Peyer's patch (tissue), 4 donors: ENCODE measurements around the gene RAD51AP2. TPM values are rescaled to one million over a fixed set of nuclear protein-coding genes. Genes with fewer than 3 reads are reported as not detected.
A peak's percentile ranks its signal among the peaks of the same experiment; 100 is the strongest.

Experiments
- DNase-seq, 3 donors: peaks; one replicate each; pipeline ENCODE4 v3.0.0-alpha.2; 2017 to 2019
- H3K27ac ChIP-seq, 4 donors: fragments of 200-600 bp; sonication (generic); one replicate each; pipeline ENCODE4 v1.5.1; 2016 to 2019
- H3K27me3 ChIP-seq, 2 donors: fragments of 200-600 bp; sonication (generic); one replicate each; pipeline ENCODE4 v1.5.1; 2019
- H3K36me3 ChIP-seq, 3 donors: fragments of 200-600 bp; sonication (generic); one replicate each; pipeline ENCODE4 v1.5.1; 2016 to 2019
- H3K4me1 ChIP-seq, 4 donors: fragments of 200-600 bp; sonication (generic); one replicate each; pipeline ENCODE4 v1.5.1; 2016 to 2019
- H3K4me3 ChIP-seq, 4 donors: fragments of 200-600 bp; sonication (generic); 1 replicate in 3 of 4; 2 replicates in 1 of 4; pipeline ENCODE4 v1.5.1; 2016 to 2019; ENCODE audit warnings: mild to moderate bottlenecking in 1 of 4
- H3K9me3 ChIP-seq, 4 donors: fragments of 200-600 bp; sonication (generic); one replicate each; pipeline ENCODE4 v1.5.1; 2016 to 2019; ENCODE audit warnings: mild to moderate bottlenecking in 1 of 4
- CTCF ChIP-seq, 6 experiments: fragments of 450-650 bp in 4 of 6; fragments of 200-600 bp in 2 of 6; sonication (generic) in 1 of 6; IDR thresholded peaks; one replicate each; pipeline ENCODE4 v1.5.1; 2017 to 2019; ENCODE audit warnings: antibody characterized with exemption in 6 of 6, mild to moderate bottlenecking in 3 of 6, moderate library complexity in 1 of 6
- POLR2A ChIP-seq, 2 donors: fragments of 450-650 bp; IDR thresholded peaks; one replicate each; pipeline ENCODE4 v1.5.1; 2017; ENCODE audit warnings: antibody characterized with exemption in 2 of 2, mild to moderate bottlenecking in 2 of 2, moderate library complexity in 2 of 2
- total RNA-seq, 4 donors: library from RNA; depleted of rRNA; stranded (reverse); fragments of >200 nt; gene quantifications; one replicate each; pipeline ENCODE4 v1.1.0, GENCODE V29; 2016

RAD51AP2 gene
- total RNA-seq, 4 donors from 2014 or later: not detected

DNA sequence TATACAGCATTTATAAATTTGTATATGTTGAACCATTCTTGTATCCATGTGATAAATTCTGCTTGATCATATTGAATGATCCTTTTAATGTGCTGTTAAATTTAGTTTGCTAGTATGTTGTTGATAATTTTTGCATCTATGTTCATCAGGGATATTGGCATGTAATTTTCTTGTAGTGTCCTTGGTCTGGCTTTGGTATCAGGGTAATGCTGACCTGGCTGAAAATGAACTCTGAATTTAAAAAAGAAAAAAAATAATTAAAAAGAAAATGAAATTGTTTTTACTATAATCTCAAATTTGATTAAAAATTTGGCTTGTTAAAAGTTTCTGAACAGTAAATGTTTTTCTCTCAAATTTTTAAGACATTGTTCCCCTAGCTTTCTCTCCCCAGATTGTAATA, 46.3 kb downstream of the RAD51AP2 start:
- H3K27me3 ChIP-seq: no peaks in the 10 kb centered on the region
- no peak for DNase-seq
- TF ChIP-seq POLR2A (IDR thresholded peaks at IDR 0.05): no peak
- TF ChIP-seq CTCF (IDR thresholded peaks at IDR 0.05): no peak

GRCh38 chr2:17470855-17471641, 47.2 kb downstream of the RAD51AP2 start:
- Histone ChIP-seq H3K4me3 (no peak overlapping the region), H3K27ac (no peak overlapping the region), H3K9me3 (no peaks in the 10 kb centered on the region), H3K36me3 (no peaks in the 10 kb centered on the region), H3K27me3 (no peaks in the 10 kb centered on the region), H3K4me1 (no peaks in the 10 kb centered on the region)
- DNase-seq: no peak
- no peak for TF ChIP-seq POLR2A (IDR thresholded peaks at IDR 0.05)
- peak in 3 of 6 experiments; percentile 11 to 27 (median 17) for TF ChIP-seq CTCF (IDR thresholded peaks at IDR 0.05)

More for the DNA sequence above, 46.3 kb downstream of the RAD51AP2 start:
- H3K27ac ChIP-seq: no peak overlapping the region
- H3K36me3 ChIP-seq: no peaks in the 10 kb centered on the region
- H3K4me3 ChIP-seq: no peak overlapping the region
- no peaks in the 10 kb centered on the region for H3K9me3 ChIP-seq
- H3K4me1 ChIP-seq: no peaks in the 10 kb centered on the region

DNA sequence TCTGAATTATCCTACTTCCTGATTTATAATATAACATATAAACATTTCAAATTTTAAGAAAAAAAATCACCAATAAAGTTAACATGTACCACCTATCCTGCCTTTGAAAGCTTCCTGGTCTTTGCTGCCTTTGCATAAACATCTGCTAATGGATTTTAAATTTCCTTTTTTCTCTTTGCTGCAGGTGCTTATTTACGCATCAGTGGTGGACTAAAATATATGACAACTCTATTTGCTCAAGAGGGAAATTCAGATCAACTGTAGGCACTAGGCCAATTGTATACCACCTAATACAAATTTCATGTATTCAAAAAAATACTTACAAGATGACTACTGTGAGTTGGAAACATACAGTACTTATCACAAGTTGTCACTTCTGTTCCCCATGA, 57.2 kb downstream of the RAD51AP2 start:
- no peaks in the 10 kb centered on the region for H3K27me3 ChIP-seq
- no peak overlapping the region for H3K4me3 ChIP-seq
- no peaks in the 10 kb centered on the region for H3K9me3 ChIP-seq
- DNase-seq: no peak
- no peaks in the 10 kb centered on the region for H3K36me3 ChIP-seq
- H3K27ac ChIP-seq: no peak overlapping the region
- TF ChIP-seq POLR2A (IDR thresholded peaks at IDR 0.05) (no peak), CTCF (IDR thresholded peaks at IDR 0.05) (no peak)
- H3K4me1 ChIP-seq: no peaks in the 10 kb centered on the region

Other genes starting within 250 kb of the RAD51AP2 start
- not detected for gene VSNL1, start 22.3 kb upstream of the RAD51AP2 start, total RNA-seq
- 10 to 100 TPM; 31.0 to 53.6 (median 39.1) TPM for gene SMC6, start 235.4 kb upstream of the RAD51AP2 start, total RNA-seq
- 10 to 100 TPM; 16.8 to 40.2 (median 22.2) TPM for gene GEN1, start 235.7 kb upstream of the RAD51AP2 start, total RNA-seq